Measurements from ENCODE around the gene NOL9.

DNA sequence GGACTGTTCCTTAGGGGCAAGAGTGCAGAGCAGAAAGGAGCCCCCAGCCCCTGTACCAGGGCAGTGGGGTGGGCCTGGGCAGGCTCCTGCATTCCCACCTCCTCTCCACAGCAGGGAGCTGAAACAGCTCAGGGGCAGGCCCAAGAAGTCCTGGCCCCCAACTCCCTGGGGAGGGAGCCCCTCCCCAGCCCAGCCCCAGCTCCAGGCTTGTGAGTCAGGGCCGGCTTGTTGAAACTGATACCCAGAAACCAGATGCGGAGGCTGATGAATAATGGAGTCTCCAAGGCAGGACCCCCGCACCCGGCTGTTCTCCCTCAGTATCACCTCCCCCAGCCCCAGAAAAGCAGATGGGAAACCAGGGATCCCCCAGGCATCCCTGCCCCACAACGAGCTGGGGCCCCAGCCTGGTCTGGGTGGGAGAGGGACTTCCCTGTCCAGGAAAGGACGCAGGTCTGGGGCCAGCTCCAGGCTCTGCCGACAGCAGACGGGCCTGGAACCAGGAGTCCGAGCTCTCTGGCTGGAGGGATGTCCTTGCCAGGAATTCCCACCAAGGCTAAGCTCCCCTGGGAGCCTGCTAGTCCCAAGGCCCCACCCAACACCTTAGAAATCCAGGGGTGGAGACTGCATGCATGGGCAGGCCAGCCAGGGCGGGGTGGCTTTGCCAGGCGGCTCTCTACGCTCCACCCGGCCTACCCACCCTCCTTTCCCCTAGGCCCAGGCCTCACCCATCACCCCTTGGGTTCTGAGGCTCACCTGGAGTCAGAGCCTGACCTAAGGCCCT lies 65.5 kb downstream of the NOL9 start:
- TF ChIP-seq YY1 (IDR thresholded peaks at IDR 0.05; ENCODE audit: insufficient read depth, insufficient read length) (no peak), SUZ12 (IDR thresholded peaks at IDR 0.05; ENCODE audit: extremely low read depth, insufficient read depth, insufficient read length) (no peak)
